PC-9 (cell line): ENCODE results near the gene ANXA3. TPM values are rescaled to one million over a fixed set of nuclear protein-coding genes. Genes with fewer than 3 reads are reported as not detected.

Source experiments
- BruUV-seq: library from RNA; stranded (reverse); fragments of 400-500 nt; replicated peaks from 2 replicates; lab custom pipeline; 2021; lab: Mats Ljungman, UMichigan
- CTCF ChIA-PET: fragments of 300-600 bp; sonication (Branson Sonifier 250); formaldehyde crosslinking; loops from one replicate; lab custom pipeline; 2022; ENCODE audit warnings: antibody characterized with exemption; lab: Charles Lee
- POLR2A ChIA-PET: fragments of 300-600 bp; sonication (Branson Sonifier 250); formaldehyde crosslinking; loops from one replicate; lab custom pipeline; 2022; ENCODE audit warnings: antibody characterized with exemption; ENCODE audit not compliant: unreplicated experiment; lab: Charles Lee
- DNase-seq, 2 experiments: peaks; one replicate each; pipeline versions ENCODE4 v3.0.0 to v3.0.0-alpha.2; 2015 to 2022; ENCODE audit warnings: mixed read lengths in 1 of 2
- H2AFZ ChIP-seq: fragments of 200-600 bp; sonication (generic); 2 replicates; pipeline ENCODE4 v1.8.1; 2017; ENCODE audit warnings: antibody characterized with exemption
- H3F3A ChIP-seq: fragments of 200-600 bp; sonication (generic); 2 replicates; pipeline ENCODE4 v1.8.1; 2017; ENCODE audit warnings: antibody characterized with exemption, mild to moderate bottlenecking, low read depth; ENCODE audit not compliant: insufficient read depth
- H3K27ac ChIP-seq: fragments of 200-600 bp; sonication (generic); 2 replicates; pipeline ENCODE4 v1.6.1; 2016; ENCODE audit warnings: mixed run types
- H3K27me3 ChIP-seq: fragments of 200-600 bp; sonication (generic); 2 replicates; pipeline ENCODE4 v1.6.1; 2016; ENCODE audit warnings: low read depth, mixed run types; ENCODE audit not compliant: insufficient read depth
- H3K36me3 ChIP-seq: fragments of 200-600 bp; sonication (generic); 2 replicates; pipeline ENCODE4 v1.6.1; 2016; ENCODE audit warnings: low read depth, mixed run types
- H3K4me1 ChIP-seq: fragments of 200-600 bp; sonication (generic); replicated peaks from 2 replicates; pipeline ENCODE4 v1.6.1; 2016; ENCODE audit warnings: mixed run types; ENCODE audit not compliant: insufficient read depth
- H3K4me2 ChIP-seq: fragments of 200-600 bp; sonication (generic); 2 replicates; pipeline ENCODE4 v1.6.1; 2017; ENCODE audit warnings: mixed run types
- H3K4me3 ChIP-seq: fragments of 200-600 bp; sonication (generic); 2 replicates; pipeline ENCODE4 v1.6.1; 2016; ENCODE audit warnings: mixed run types
- H3K79me2 ChIP-seq: fragments of 200-600 bp; sonication (generic); 2 replicates; pipeline ENCODE4 v1.6.1; 2017; ENCODE audit warnings: low read depth, mixed run types
- H3K9me2 ChIP-seq: fragments of 200-600 bp; sonication (generic); 2 replicates; pipeline ENCODE4 v1.8.1; 2017; ENCODE audit warnings: mild to moderate bottlenecking; ENCODE audit not compliant: insufficient read depth
- H3K9me3 ChIP-seq: fragments of 200-600 bp; sonication (generic); 2 replicates; pipeline ENCODE4 v1.8.1; 2016; ENCODE audit warnings: low read depth; ENCODE audit not compliant: insufficient read depth
- H4K20me1 ChIP-seq: fragments of 200-600 bp; sonication (generic); 2 replicates; pipeline ENCODE4 v1.8.1; 2017; ENCODE audit not compliant: insufficient read depth
- CTCF ChIP-seq: fragments of 200-600 bp; sonication (generic); conservative IDR thresholded peaks from 2 replicates; pipeline ENCODE4 v1.6.1; 2017; ENCODE audit warnings: mixed run types, antibody characterized with exemption, mild to moderate bottlenecking, moderate library complexity
- EZH2 ChIP-seq: fragments of 200-600 bp; sonication (generic); IDR thresholded peaks from 2 replicates; pipeline ENCODE4 v1.8.0; 2017; ENCODE audit warnings: antibody characterized with exemption, low read depth
- intact Hi-C: fragments of 100-400 bp; cut with micrococcal nuclease; formaldehyde crosslinking; loops from one replicate; pipeline ENCODE4 v1.10.0; 2022; ENCODE audit not compliant: unreplicated experiment
- total RNA-seq: library from RNA; stranded (reverse); gene quantifications from 2 replicates; pipeline ENCODE4 v1.2.3, GENCODE V29; 2021

The ANXA3 gene
- total RNA-seq, 1 experiment from 2014 or later: 140 TPM

GRCh38 chr4:78650106-78651024, 98.8 kb downstream of the ANXA3 start:
- no peaks in the 10 kb centered on the region for H3K9me3 ChIP-seq
- BruUV-seq: no TSS peak
- no peaks in the 10 kb centered on the region for H3K79me2 ChIP-seq
- intact Hi-C loops: no loop called here
- no peaks in the 10 kb centered on the region for H3K9me2 ChIP-seq
- ChIA-PET POLR2A (no interaction called here), CTCF (no interaction called here)
- peaks cover 62% of the 10 kb centered on the region for H3K4me1 ChIP-seq
- no peak overlapping the region for H3K4me3 ChIP-seq
- peak; percentile 20 to 88 for DNase-seq
- H3K36me3 ChIP-seq: no peaks in the 10 kb centered on the region
- no peak overlapping the region for H2AFZ ChIP-seq
- no peak for TF ChIP-seq EZH2
- no peak for TF ChIP-seq CTCF
- peaks cover 45% of the 10 kb centered on the region for H3F3A ChIP-seq
- no peaks in the 10 kb centered on the region for H3K27me3 ChIP-seq
- no peaks in the 10 kb centered on the region for H4K20me1 ChIP-seq
- peak overlapping the region; percentile 50 for H3K4me2 ChIP-seq
- H3K27ac ChIP-seq: peak overlapping the region; percentile 58

GRCh38 chr4:78651250-78651860, 99.8 kb downstream of the ANXA3 start:
- intact Hi-C loops: no loop called here
- TF ChIP-seq CTCF: no peak
- TF ChIP-seq EZH2: no peak
- no peaks in the 10 kb centered on the region for H3K27me3 ChIP-seq
- H3K4me2 ChIP-seq: peak overlapping the region; percentile 50; the same call in 1 of the 2 replicates
- peaks cover 35% of the 10 kb centered on the region for H3F3A ChIP-seq
- H3K4me1 ChIP-seq: peaks cover 52% of the 10 kb centered on the region
- H2AFZ ChIP-seq: no peak overlapping the region
- ChIA-PET POLR2A (no interaction called here), CTCF (no interaction called here)
- no TSS peak for BruUV-seq
- H3K4me3 ChIP-seq: no peak overlapping the region
- H3K36me3 ChIP-seq: no peaks in the 10 kb centered on the region
- no peaks in the 10 kb centered on the region for H4K20me1 ChIP-seq
- peak overlapping the region; percentile 58 for H3K27ac ChIP-seq
- DNase-seq: no peak
- H3K79me2 ChIP-seq: no peaks in the 10 kb centered on the region
- H3K9me2 ChIP-seq: no peaks in the 10 kb centered on the region
- no peaks in the 10 kb centered on the region for H3K9me3 ChIP-seq

- H3F3A ChIP-seq: peaks cover 26% of the 10 kb centered on the region
- POLR2A ChIA-PET: no interaction called here
- no TSS peak for BruUV-seq
- peaks cover 42% of the 10 kb centered on the region for H3K4me1 ChIP-seq
- no peaks in the 10 kb centered on the region for H3K36me3 ChIP-seq
- no peak overlapping the region for H3K4me2 ChIP-seq
- no peak overlapping the region for H3K27ac ChIP-seq
- intact Hi-C loops: no loop called here
- TF ChIP-seq EZH2 (no peak), CTCF (no peak)
- H3K4me3 ChIP-seq: no peak overlapping the region
- CTCF ChIA-PET: no interaction called here
- no peak overlapping the region for H2AFZ ChIP-seq
- H3K9me2 ChIP-seq: no peaks in the 10 kb centered on the region
- DNase-seq: no peak
- H3K9me3 ChIP-seq: no peaks in the 10 kb centered on the region
- H3K79me2 ChIP-seq: no peaks in the 10 kb centered on the region
- no peaks in the 10 kb centered on the region for H4K20me1 ChIP-seq
- H3K27me3 ChIP-seq: no peaks in the 10 kb centered on the region
These were observed 100.8 kb downstream of the ANXA3 start for GRCh38 chr4:78652282-78652876.
